DMS79 (cell line): ENCODE measurements around the gene CATSPERZ.
"Not testable (repeated sequence)": the region's sequence is repeated elsewhere in the genome, so short reads cannot be mapped to it uniquely, and the experiment has no call there.

Source experiments
- DNase-seq: peaks from one replicate; lab custom pipeline; 2025; lab: John Stamatoyannopoulos, UW

The CATSPERZ gene

DNA sequence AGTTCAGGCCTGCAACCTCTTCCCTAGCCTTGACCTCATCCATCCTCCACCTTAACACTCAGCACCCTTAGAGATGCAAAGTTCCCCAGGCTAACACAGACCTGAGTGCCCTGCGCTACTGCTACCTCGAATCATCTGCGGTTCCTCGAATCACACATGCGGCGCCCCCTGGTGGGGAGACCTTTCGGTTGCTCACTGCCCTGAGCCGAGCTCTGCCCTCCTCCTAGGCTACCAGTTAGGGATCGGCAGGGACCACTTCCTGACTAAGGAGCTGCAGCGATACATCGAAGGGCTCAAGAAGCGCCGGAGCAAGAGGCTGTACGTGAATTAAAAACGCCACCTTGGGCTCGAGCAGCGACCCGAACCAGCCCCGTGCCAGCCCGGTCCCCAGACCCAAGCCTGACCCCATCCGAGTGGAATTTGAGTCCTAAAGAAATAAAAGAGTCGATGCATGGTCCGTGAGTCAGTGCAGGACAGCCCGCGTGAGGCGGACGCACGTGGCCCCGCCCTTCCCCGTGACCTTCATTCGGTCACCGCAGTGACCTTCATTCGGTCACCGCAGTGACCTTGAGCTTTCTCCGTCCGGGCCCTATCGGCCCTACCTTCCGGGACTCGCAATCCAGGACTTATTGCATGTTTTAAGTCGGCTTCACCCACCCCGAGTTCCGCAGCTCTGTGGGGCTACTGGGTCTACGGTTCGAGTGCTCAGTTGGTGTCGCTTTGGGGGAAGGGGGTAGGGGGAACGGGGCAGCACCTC is 4.3 kb downstream of the CATSPERZ start:
- DNase-seq: peak; percentile 78

DNA sequence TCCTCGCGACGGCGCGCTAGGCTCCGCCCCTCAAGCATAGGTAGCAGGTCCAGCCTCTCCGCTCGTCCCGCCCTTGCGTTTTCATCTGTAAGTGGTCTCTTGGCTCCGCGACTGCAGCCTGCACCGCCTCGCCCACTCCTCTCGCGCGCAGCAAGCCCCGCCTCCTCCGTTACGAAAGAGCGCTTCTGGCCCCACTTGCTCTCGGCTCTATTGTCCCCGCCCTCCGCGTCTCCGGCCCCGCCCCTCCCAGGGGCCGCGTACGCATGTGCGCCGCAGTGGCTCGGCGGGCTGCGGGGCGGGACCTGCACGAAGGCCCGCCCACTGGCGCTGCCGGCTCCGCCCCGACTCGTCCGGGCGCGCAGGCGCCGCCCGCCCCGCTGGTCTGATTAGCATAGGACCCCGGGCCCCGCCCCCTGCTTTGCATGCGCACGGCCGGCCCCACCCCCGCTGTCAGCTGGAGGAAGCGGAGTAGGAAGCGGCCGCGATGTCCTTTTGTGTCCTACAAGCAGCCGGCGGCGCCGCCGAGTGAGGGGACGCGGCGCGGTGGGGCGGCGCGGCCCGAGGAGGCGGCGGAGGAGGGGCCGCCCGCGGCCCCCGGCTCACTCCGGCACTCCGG is 5.0 kb downstream of the CATSPERZ start, which contains the start of gene ESRRA:
TSS of gene ESRRA (plus strand) at position 450 of the 616 bp plus-strand sequence. CDS start 1,656 bp downstream, outside the sequence.
- DNase-seq: peak; percentile 98

DNA sequence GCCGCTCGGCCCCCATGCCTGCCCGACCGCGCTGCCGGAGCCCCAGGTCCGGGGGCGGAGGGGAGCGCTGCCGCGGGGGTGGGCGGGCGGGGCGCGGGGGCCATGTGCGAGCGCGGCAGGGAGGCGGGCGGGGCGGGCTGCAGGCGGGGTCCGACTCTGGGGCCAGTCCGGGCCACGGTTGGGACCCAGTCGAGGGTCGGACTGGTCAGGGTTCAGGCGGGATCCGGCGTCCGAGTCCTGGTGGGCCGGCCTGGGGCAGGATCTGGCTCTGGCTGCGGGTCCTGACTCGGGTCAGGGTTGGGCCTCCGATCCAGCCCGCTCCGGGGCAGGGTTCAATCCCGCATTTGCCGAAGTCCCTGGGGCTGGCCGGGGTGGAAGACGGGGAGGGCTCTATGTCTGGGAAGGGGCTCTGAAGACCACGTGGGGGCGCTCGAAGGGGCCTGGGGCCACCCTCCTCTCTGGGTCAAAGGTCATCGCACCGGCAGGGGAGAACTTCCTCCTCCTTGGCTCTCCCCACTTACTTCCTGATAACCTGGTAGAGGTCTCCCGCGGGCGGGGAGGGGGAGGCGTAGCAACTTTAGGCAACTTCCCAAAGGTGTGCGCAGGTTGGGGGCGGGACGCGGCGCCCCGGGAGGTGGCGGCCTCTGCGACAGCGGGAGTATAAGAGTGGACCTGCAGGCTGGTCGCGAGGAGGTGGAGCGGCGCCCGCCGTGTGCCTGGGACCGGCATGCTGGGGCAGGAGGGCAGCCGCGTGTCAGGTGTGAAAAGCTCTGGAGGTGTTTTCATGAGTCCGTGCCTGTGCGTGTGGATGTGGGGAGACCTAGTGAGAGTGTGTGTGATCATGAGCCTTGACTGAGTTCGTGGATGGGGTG is 5.8 kb downstream of the CATSPERZ start:
- peak; percentile 31 for DNase-seq

GRCh38 chr11:64306563-64306875 is 6.4 kb downstream of the CATSPERZ start:
- DNase-seq: no peak

DNA sequence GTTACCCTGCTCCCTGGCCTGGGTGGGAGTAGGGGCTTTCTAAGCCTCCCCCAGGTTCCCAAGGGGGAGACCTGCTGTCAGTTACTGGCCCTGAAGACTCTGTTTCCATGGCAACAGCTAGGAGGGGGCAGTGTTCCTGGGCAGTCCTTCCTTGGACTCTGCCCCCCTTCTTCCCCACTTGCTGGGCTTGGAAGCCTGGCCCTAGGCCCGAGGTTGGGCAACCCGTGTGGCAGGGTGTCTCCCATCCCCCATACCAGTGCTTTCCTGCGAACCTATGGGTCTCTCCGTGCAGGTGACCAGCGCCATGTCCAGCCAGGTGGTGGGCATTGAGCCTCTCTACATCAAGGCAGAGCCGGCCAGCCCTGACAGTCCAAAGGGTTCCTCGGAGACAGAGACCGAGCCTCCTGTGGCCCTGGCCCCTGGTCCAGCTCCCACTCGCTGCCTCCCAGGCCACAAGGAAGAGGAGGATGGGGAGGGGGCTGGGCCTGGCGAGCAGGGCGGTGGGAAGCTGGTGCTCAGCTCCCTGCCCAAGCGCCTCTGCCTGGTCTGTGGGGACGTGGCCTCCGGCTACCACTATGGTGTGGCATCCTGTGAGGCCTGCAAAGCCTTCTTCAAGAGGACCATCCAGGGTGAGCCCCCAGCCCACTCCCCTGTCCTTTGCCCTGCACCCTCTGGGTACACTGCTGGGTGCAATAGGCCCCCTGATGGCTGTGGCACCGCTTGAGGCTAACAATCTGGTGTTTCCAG is 6.9 kb downstream of the CATSPERZ start:
- DNase-seq: no peak

- DNase-seq: not testable (repeated sequence)
Observed at GRCh38 chr11:64307795-64308194, 7.6 kb downstream of the CATSPERZ start.

DNA sequence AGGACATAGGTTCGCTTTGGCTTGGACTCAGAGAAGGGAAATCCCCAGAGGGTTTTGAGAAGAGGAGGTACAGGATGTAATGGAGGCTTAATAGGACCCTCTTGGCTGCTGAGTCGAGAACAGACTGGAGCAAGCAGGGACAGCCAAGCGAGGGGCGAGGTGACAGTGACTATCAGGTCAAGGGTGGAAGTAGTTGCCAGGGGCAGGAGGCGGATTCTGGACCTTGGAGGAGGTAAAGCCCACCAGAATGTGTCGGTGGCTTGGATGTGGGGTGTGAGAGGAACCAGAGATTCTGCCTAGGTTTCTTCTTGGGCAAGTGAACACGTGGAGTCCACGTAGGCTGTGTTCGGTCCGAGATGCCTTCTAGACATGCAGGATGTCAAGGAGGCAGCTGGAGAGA is 12.8 kb downstream of the CATSPERZ start:
- no peak for DNase-seq

GRCh38 chr11:64313491-64314145 is 13.5 kb downstream of the CATSPERZ start:
- no peak for DNase-seq

GRCh38 chr11:64314146-64314804 is 14.1 kb downstream of the CATSPERZ start:
- DNase-seq: no peak

DNA sequence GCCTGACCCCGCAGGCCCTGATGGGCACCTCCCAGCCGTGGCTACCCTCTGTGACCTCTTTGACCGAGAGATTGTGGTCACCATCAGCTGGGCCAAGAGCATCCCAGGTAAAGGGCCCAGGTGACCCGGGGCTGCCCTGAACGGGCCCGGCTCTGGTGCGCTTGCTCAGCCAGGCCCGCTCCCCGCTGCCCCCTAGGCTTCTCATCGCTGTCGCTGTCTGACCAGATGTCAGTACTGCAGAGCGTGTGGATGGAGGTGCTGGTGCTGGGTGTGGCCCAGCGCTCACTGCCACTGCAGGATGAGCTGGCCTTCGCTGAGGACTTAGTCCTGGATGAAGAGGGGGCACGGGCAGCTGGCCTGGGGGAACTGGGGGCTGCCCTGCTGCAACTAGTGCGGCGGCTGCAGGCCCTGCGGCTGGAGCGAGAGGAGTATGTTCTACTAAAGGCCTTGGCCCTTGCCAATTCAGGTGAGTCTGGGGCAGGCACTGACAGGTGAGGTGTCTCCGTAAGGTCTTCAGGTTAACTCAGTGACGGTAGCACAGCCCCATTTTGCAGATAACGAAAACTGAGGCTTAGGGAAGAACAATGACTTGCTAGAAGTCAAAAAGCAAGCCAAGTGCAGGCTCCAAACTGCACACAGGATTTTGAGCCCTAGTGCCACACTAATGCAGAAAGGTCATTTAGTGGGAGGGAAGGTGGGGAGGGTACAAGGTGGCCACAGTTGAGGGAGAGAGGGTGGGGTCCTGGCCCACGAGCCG is 14.8 kb downstream of the CATSPERZ start:
- DNase-seq: no peak

GRCh38 chr11:64315667-64316526 is 15.7 kb downstream of the CATSPERZ start:
- DNase-seq: not testable (repeated sequence)

DNA sequence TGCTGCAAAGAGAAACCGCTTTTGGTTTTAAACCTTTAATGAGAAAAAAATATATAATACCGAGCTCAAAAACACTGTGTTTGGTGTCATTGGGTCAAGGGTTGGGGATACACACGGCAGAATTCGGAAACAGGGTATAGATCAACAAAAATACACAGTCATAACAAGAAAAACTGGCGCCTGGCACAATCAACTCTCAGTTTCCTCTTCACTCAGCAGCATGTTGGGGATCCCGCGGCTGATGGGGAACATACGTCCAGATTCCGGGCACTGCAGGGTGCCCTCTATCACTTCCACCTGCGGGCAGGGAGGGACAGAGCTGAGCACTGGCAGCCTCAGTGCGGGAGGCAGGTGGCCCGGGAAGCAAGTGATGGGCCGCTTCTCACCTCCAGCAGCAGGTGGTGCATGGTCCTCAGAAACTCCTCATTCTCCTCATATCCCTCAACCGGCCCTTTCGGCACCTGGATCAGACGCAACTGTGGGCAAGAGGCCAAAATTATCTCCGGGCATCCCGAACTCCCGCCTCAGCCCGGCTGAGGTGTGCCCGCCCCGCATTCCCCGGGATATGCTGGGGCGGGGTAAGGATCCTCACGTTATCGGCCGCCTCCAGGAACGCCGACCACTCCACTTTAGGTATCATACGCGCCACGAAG is 16.6 kb downstream of the CATSPERZ start:
- peak; percentile 47 for DNase-seq

DNA sequence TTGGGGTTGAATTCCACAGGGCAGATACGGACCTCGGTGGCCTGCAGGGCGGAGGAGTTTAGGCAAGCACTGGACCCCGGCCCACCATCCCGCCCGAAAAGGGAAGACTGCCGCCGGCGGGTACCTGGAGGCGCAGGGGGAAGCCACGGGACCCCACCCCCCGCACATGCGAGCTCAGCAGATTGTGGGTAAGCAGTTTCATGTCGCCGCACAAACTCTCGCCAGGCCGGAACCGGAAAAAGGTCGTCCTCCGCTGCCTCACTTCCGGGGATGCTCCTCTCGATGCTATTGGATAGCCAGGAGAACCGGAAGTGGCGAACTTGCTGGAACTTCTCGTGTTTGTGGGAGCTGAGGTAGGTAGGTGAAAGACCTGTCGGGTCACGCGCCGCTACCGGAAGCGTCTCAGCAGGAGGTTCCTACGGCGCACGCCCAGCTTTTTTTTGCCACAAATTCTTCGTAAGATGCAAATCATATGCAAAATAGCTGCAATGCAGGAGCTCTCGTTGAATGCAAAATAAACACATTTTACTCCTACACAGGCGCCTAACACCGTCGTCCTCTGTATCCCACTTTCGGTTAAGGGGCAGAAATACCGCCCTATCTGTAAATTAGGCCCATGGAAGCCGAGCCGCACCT is 17.3 kb downstream of the CATSPERZ start, which contains the start of gene TRMT112:
TSS of gene TRMT112 (minus strand) at position 235 of the 636 bp plus-strand sequence. CDS start at position 202, 33 bp downstream.
- DNase-seq: peak; percentile 97

GRCh38 chr11:64317961-64318765 is 18.0 kb downstream of the CATSPERZ start, which contains the start of gene PRDX5:
Gene PRDX5, plus strand, starts transcription at chr11:64318121. Its CDS starts 95 bp downstream, at chr11:64318216.
- DNase-seq: peak; percentile 91

DNA sequence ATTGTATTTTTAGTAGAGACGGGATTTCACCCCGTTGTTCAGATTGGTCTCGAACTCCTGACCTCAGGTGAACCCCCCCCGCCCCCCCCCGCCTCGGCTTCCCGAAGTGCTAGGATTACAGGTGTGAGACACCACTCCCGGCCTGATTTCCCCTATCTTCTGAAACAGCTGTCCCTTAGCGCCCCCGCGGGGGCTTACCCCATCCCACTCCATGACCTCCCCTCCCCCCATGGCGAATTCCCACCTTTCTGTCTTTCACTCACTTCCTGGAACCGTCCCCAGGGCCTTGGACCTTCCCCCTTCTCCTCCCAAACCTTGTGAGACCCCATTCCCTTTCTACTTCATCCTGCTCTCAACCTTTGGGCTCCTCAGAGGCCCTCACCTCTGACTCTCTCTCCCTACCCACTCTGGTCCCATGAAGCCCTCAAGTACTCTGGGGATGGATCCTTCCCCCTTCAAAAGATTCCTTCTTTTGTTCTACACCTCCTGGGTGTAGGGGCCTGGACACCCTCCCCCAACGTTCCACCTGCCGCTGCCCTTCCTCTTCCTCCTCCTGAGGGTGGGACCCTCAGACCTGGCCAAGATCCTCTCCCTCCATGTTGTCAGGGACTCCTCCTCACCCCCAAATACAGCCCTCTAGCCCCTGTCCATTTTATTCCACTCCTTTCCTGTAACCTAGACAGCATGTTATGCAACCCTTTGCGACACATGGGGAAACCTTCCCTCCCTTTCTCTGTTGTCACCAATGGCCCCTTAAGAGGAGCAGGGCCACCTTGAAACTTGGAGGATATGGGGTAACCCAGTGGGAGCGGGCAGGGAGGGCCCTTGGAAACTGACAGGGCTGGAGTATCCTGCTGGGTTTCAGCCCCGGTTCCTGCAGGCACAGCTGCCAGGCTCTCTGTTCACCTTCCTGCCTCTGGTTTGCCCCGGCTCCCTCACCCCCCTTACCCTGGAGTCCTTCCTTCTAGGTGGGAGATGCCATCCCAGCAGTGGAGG is 18.9 kb downstream of the CATSPERZ start:
- no peak for DNase-seq

DNA sequence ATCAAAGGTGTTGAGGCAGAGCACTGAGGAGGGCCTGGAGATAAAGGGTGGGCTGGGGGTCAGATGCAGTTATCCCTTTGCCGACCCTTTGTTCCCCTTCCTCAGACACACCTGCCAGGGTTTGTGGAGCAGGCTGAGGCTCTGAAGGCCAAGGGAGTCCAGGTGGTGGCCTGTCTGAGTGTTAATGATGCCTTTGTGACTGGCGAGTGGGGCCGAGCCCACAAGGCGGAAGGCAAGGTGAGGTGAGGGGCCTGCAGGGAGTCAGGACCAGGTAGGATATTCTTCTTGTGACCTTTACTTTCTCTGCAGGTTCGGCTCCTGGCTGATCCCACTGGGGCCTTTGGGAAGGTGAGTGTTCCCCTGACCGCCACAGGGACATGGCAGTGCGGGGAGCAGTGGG is 20.4 kb downstream of the CATSPERZ start:
- DNase-seq: no peak
